Loucy (cell line): ENCODE results near the gene ADAM8.

Experiments
- CTCF ChIP-seq: fragments of 200-600 bp; sonication (generic); conservative IDR thresholded peaks from 2 replicates; pipeline ENCODE4 v1.5.1; 2014; ENCODE audit warnings: mild to moderate bottlenecking, antibody characterized with exemption, low read length
- EZH2phosphoT487 ChIP-seq: fragments of 200-600 bp; IDR thresholded peaks from 2 replicates; pipeline ENCODE4 v1.6.1; 2018; ENCODE audit warnings: antibody characterized with exemption, mild to moderate bottlenecking, moderate library complexity, borderline replicate concordance

GRCh38 chr10:133312769-133313145 lies 36.1 kb upstream of the ADAM8 start:
- no peak for TF ChIP-seq CTCF
- no peak for TF ChIP-seq EZH2phosphoT487
